Thoracic aorta (tissue), 2 donors: ENCODE data around the gene TM9SF1. TPM values are rescaled to one million over a fixed set of nuclear protein-coding genes. Genes with fewer than 3 reads are reported as not detected.

Experiments used
- ATAC-seq: fragments of 150-250 bp; one replicate; pipeline ENCODE4 v1.8.0; 2017; ENCODE audit warnings: low read depth; ENCODE audit not compliant: insufficient number of reproducible peaks, low FRiP score
- DNase-seq: peaks from one replicate; pipeline ENCODE4 v3.0.0-alpha.2; 2020; ENCODE audit warnings: low spot score
- H3K27ac ChIP-seq, 2 donors: fragments of 200-600 bp; sonication (generic); 1 replicate in 1 of 2; 2 replicates in 1 of 2; pipeline ENCODE4 v1.5.1; 2016; ENCODE audit warnings: mild to moderate bottlenecking in 2 of 2, moderate library complexity in 2 of 2
- H3K27me3 ChIP-seq: fragments of 200-600 bp; sonication (generic); replicated peaks from 2 replicates; pipeline ENCODE4 v1.6.0; 2016; ENCODE audit warnings: mild to moderate bottlenecking; ENCODE audit not compliant: insufficient read depth
- H3K36me3 ChIP-seq: fragments of 200-600 bp; sonication (generic); one replicate; pipeline ENCODE4 v1.5.1; 2016
- H3K4me1 ChIP-seq, 2 donors: fragments of 200-600 bp; sonication (generic); 1 replicate in 1 of 2; 2 replicates in 1 of 2; pipeline versions ENCODE4 v1.5.1 to v1.6.0; 2016; ENCODE audit warnings: low read depth in 2 of 2, mild to moderate bottlenecking in 1 of 2; ENCODE audit not compliant: control insufficient read depth in 1 of 2
- H3K4me3 ChIP-seq: fragments of 200-600 bp; sonication (generic); 2 replicates; pipeline ENCODE4 v1.5.1; 2016; ENCODE audit warnings: mild to moderate bottlenecking
- H3K9me3 ChIP-seq: fragments of 200-600 bp; sonication (generic); 2 replicates; pipeline ENCODE4 v1.5.1; 2016
- CTCF ChIP-seq: fragments of 200-600 bp; sonication (generic); IDR thresholded peaks from one replicate; pipeline ENCODE4 v1.5.1; 2019; ENCODE audit warnings: antibody characterized with exemption
- total RNA-seq, 2 donors: library from RNA; depleted of rRNA; stranded (reverse); fragments of >200 nt; gene quantifications; one replicate each; pipeline versions ENCODE4 v1.1.0 to v1.2.3, GENCODE V29; 2016

The TM9SF1 gene
- total RNA-seq, 2 donors from 2014 or later, result 51.8 to 81.9 TPM

- peaks cover 48% of the 10 kb centered on the region for H3K36me3 ChIP-seq
- no peak overlapping the region for H3K4me3 ChIP-seq
- no peak for ATAC-seq
- H3K27ac ChIP-seq, result no peak overlapping the region
- H3K4me1 ChIP-seq, result peaks cover 15 to 38% of the 10 kb centered on the region in 2 donors
- no peak for TF ChIP-seq CTCF
- no peaks in the 10 kb centered on the region for H3K9me3 ChIP-seq
- no peaks in the 10 kb centered on the region for H3K27me3 ChIP-seq
- DNase-seq, result no peak
These were observed 30.7 kb downstream of the TM9SF1 start for GRCh38 chr14:24164518-24164991.

GRCh38 chr14:24162093-24162492 lies 33.1 kb downstream of the TM9SF1 start:
- TF ChIP-seq CTCF, result no peak
- peak overlapping the region; percentile 87 to 88 for H3K27ac ChIP-seq
- H3K36me3 ChIP-seq, result peaks cover 63% of the 10 kb centered on the region
- DNase-seq (no peak), ATAC-seq (no peak)
- no peaks in the 10 kb centered on the region for H3K9me3 ChIP-seq
- peak overlapping the region; percentile 90 for H3K4me3 ChIP-seq
- H3K27me3 ChIP-seq, result no peaks in the 10 kb centered on the region
- H3K4me1 ChIP-seq, result peaks cover 15 to 38% of the 10 kb centered on the region in 2 donors

GRCh38 chr14:24160850-24161804 lies 34.1 kb downstream of the TM9SF1 start, which contains the start of gene IRF9:
Gene IRF9, plus strand, starts transcription at chr14:24161265. Its CDS starts 880 bp downstream, at chr14:24162145.
- DNase-seq, result peak; percentile 93
- Histone ChIP-seq H3K27me3 (no peaks in the 10 kb centered on the region), H3K27ac (peak within 1 kb of the TSS; percentile 87 to 88), H3K4me1 (peaks cover 15 to 38% of the 10 kb centered on the region in 2 donors), H3K9me3 (no peaks in the 10 kb centered on the region), H3K36me3 (peaks cover 63% of the 10 kb centered on the region), H3K4me3 (peak within 1 kb of the TSS; percentile 90)
- ATAC-seq, result peak; percentile 90
- TF ChIP-seq CTCF, result peak; percentile 93

GRCh38 chr14:24160499-24160849 lies 34.8 kb downstream of the TM9SF1 start:
- no peak for ATAC-seq
- H3K9me3 ChIP-seq, result no peaks in the 10 kb centered on the region
- peak overlapping the region; percentile 73 to 88 for H3K27ac ChIP-seq
- peaks cover 15 to 38% of the 10 kb centered on the region in 2 donors for H3K4me1 ChIP-seq
- no peak overlapping the region for H3K4me3 ChIP-seq
- peaks cover 63% of the 10 kb centered on the region for H3K36me3 ChIP-seq
- no peak for DNase-seq
- TF ChIP-seq CTCF, result no peak
- H3K27me3 ChIP-seq, result no peaks in the 10 kb centered on the region

GRCh38 chr14:24159777-24160498 lies 35.3 kb downstream of the TM9SF1 start:
- peaks cover 63% of the 10 kb centered on the region for H3K36me3 ChIP-seq
- DNase-seq (no peak), ATAC-seq (no peak)
- H3K27ac ChIP-seq, result peak overlapping the region; percentile 73 to 88
- no peaks in the 10 kb centered on the region for H3K27me3 ChIP-seq
- no peak overlapping the region for H3K4me3 ChIP-seq
- H3K9me3 ChIP-seq, result no peaks in the 10 kb centered on the region
- no peak for TF ChIP-seq CTCF
- peaks cover 15 to 38% of the 10 kb centered on the region in 2 donors for H3K4me1 ChIP-seq
